MCF 10A (cell line): ENCODE results near the gene PPP2R5D. TPM values are rescaled to one million over a fixed set of nuclear protein-coding genes. Genes with fewer than 3 reads are reported as not detected.
A peak's percentile ranks its signal among the peaks of the same experiment; 100 is the strongest.

Source experiments
- BruUV-seq: library from RNA; stranded (reverse); fragments of 400-500 nt; replicated peaks from 2 replicates; lab custom pipeline; 2021; lab: Mats Ljungman, UMichigan
- CTCF ChIA-PET: fragments of 300-600 bp; sonication (Branson Sonifier 250); formaldehyde crosslinking; extraction: SDS; loops from one replicate; lab custom pipeline; 2021; ENCODE audit warnings: antibody characterized with exemption, inconsistent platforms; lab: Yijun Ruan, JAX
- POLR2A ChIA-PET: fragments of 300-600, 350-650 bp; sonication (Branson Sonifier 250); formaldehyde crosslinking; extraction: SDS; loops from one replicate; lab custom pipeline; 2020; ENCODE audit warnings: antibody characterized with exemption, inconsistent platforms; lab: Yijun Ruan, JAX
- DNase-seq: peaks from one replicate; pipeline ENCODE4 v3.0.0-alpha.2; 2018; ENCODE audit not compliant: unreplicated experiment
- H3K27ac Mint-ChIP-seq: one replicate; pipeline ENCODE4 v1.8.0; 2022; ENCODE audit warnings: mild to moderate bottlenecking, low read depth, mixed read lengths; ENCODE audit not compliant: unreplicated experiment
- H3K27me3 Mint-ChIP-seq: one replicate; pipeline ENCODE4 v1.8.0; 2022; ENCODE audit warnings: mixed read lengths; ENCODE audit not compliant: insufficient read depth, unreplicated experiment
- H3K36me3 Mint-ChIP-seq: one replicate; pipeline ENCODE4 v1.8.0; 2022; ENCODE audit warnings: mild to moderate bottlenecking, moderate library complexity, mixed read lengths; ENCODE audit not compliant: insufficient read depth, unreplicated experiment
- H3K4me1 Mint-ChIP-seq: one replicate; pipeline ENCODE4 v1.8.0; 2022; ENCODE audit warnings: mixed read lengths; ENCODE audit not compliant: insufficient read depth, unreplicated experiment
- H3K4me3 Mint-ChIP-seq: one replicate; pipeline ENCODE4 v1.8.0; 2022; ENCODE audit warnings: mild to moderate bottlenecking, moderate library complexity, mixed read lengths; ENCODE audit not compliant: unreplicated experiment
- H3K9me3 Mint-ChIP-seq: one replicate; pipeline ENCODE4 v1.8.0; 2022; ENCODE audit warnings: mixed read lengths; ENCODE audit not compliant: unreplicated experiment
- intact Hi-C: fragments of 100-400 bp; cut with micrococcal nuclease; formaldehyde crosslinking; loops from 2 replicates; pipeline ENCODE4 v1.14.1; 2022
- total RNA-seq: library from RNA; stranded (reverse); gene quantifications from 2 replicates; pipeline ENCODE4 v1.2.3, GENCODE V29; 2022
- TF ChIP-seq, protein P1 (sequence below): fragments of 200-600 bp; IDR thresholded peaks from one replicate; pipeline ENCODE4 v1.8.0; 2022; ENCODE audit warnings: antibody characterized with exemption, mild to moderate bottlenecking; ENCODE audit not compliant: unreplicated experiment

PPP2R5D gene
- total RNA-seq, 1 experiment from 2014 or later = 17.9 TPM

DNA sequence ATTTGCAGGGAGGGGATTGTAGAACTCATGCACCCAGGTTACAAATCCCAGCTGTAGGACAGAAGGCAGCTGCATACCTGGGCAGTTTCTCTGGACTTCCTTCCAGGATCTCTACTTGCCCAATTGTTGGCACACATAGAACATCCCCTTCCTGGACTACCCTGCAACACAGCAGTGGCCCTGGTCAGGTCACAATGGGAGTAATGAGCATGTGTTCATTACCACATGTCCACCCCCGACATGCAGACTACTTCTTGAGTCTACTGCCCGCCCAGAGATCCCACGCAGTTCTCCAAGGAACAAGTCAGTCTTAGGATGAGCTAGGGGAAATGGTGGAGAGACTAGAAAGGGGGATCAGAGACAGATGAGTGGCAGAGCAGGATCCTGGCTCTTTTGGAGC lies 10.4 kb upstream of the PPP2R5D start:
- no peak for DNase-seq
- ChIA-PET CTCF (interaction anchor here (0.6 to 2.9 kb wide), 3 partner anchors 10 to 291 kb away, joined by 4 to 11 read pairs (median 5); no protein-coding TSS in a partner anchor), POLR2A (interaction anchor here (1.6 to 3.1 kb wide), 2 partner anchors 10 to 11 kb away, joined by 5 to 22 read pairs; partner anchors contain the start of gene PPP2R5D)
- Mint-ChIP-seq H3K4me1 (peaks cover 14% of the 10 kb centered on the region), H3K9me3 (no peaks in the 10 kb centered on the region), H3K27ac (no peak overlapping the region), H3K27me3 (no peaks in the 10 kb centered on the region), H3K4me3 (no peak overlapping the region), H3K36me3 (peaks cover 50% of the 10 kb centered on the region)
- TF ChIP-seq, protein P1, sequence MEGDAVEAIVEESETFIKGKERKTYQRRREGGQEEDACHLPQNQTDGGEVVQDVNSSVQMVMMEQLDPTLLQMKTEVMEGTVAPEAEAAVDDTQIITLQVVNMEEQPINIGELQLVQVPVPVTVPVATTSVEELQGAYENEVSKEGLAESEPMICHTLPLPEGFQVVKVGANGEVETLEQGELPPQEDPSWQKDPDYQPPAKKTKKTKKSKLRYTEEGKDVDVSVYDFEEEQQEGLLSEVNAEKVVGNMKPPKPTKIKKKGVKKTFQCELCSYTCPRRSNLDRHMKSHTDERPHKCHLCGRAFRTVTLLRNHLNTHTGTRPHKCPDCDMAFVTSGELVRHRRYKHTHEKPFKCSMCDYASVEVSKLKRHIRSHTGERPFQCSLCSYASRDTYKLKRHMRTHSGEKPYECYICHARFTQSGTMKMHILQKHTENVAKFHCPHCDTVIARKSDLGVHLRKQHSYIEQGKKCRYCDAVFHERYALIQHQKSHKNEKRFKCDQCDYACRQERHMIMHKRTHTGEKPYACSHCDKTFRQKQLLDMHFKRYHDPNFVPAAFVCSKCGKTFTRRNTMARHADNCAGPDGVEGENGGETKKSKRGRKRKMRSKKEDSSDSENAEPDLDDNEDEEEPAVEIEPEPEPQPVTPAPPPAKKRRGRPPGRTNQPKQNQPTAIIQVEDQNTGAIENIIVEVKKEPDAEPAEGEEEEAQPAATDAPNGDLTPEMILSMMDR = no peak
- no TSS peak for BruUV-seq
- intact Hi-C loops = no loop called here

DNA sequence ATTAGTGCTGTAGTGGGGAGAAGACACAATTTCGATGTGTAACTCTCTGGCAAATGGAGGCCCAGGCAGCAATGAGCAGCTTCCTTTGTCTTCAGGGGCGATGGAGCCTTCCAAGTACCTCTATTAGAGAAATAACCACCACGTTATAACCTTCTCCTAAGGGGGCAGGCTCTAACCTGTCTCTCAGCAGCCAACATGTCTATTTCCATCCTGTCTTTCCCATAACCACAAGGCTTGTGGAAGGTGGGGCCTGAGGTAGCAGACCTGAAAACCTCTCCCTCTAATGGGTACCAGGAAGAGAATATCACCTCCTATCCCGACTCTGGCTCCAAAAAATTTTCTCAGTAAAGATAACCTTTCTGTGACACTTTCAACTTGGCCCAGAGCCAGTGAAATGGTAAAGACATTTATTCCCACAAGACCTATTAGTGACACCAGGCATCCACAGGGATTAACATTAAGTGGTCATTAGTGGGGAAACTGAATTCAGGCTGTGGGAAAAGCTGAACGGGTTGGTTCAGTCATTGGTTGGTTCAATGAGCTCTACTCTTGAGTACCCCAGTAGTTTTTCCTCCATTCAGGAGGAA lies 9.4 kb upstream of the PPP2R5D start:
- H3K9me3 Mint-ChIP-seq = no peaks in the 10 kb centered on the region
- H3K4me1 Mint-ChIP-seq = peaks cover 22% of the 10 kb centered on the region
- H3K36me3 Mint-ChIP-seq = peaks cover 58% of the 10 kb centered on the region
- DNase-seq = no peak
- intact Hi-C loops = no loop called here
- no peak overlapping the region for H3K27ac Mint-ChIP-seq
- H3K4me3 Mint-ChIP-seq = no peak overlapping the region
- BruUV-seq = no TSS peak
- H3K27me3 Mint-ChIP-seq = no peaks in the 10 kb centered on the region
- CTCF ChIA-PET = interaction anchor here (0.6 to 2.9 kb wide), 3 partner anchors 11 to 70 kb away, joined by 3 to 11 read pairs (median 3); no protein-coding TSS in a partner anchor
- POLR2A ChIA-PET = interaction anchor here (0.5 to 3.1 kb wide), 7 partner anchors 9 to 93 kb away, joined by 3 to 22 read pairs (median 3); partner anchors contain the start of genes KLHDC3, MEA1 and PPP2R5D
- TF ChIP-seq, protein P1 = no peak

- TF ChIP-seq, protein P1 = no peak
- Mint-ChIP-seq H3K4me1 (peaks cover 15% of the 10 kb centered on the region), H3K9me3 (no peaks in the 10 kb centered on the region), H3K27ac (peak overlapping the region; percentile 91), H3K27me3 (no peaks in the 10 kb centered on the region), H3K36me3 (peaks cover 49% of the 10 kb centered on the region), H3K4me3 (peak overlapping the region; percentile 87)
- CTCF ChIA-PET = interaction anchor here (0.6 to 1.5 kb wide), 6 partner anchors 14 to 165 kb away, joined by 3 to 6 read pairs (median 3); no protein-coding TSS in a partner anchor
- POLR2A ChIA-PET = interaction anchor here (0.5 to 3.5 kb wide), 23 partner anchors 8 to 321 kb away, joined by 3 to 69 read pairs (median 8); partner anchors contain the start of genes CNPY3, CUL7, GNMT and KLC4
- intact Hi-C loops = loop anchor here (2.0 kb wide), 1 partner anchor 50 kb away; the partner anchor contains the start of gene CNPY3
- peak; percentile 47 for DNase-seq
- no TSS peak for BruUV-seq
Observed at GRCh38 chr6:42978487-42978838, 5.9 kb upstream of the PPP2R5D start.

- H3K4me1 Mint-ChIP-seq = peaks cover 15% of the 10 kb centered on the region
- TF ChIP-seq, protein P1 = no peak
- H3K9me3 Mint-ChIP-seq = no peaks in the 10 kb centered on the region
- peaks cover 45% of the 10 kb centered on the region for H3K36me3 Mint-ChIP-seq
- peak within 1 kb of the TSS; percentile 91 for H3K27ac Mint-ChIP-seq
- H3K27me3 Mint-ChIP-seq = no peaks in the 10 kb centered on the region
- DNase-seq = peak; percentile 91
- POLR2A ChIA-PET = interaction anchor here (0.5 to 3.5 kb wide), 28 partner anchors 8 to 527 kb away, joined by 3 to 69 read pairs (median 7); partner anchors contain the start of genes CNPY3, CUL7, GNMT and KLC4
- no TSS peak for BruUV-seq
- CTCF ChIA-PET = interaction anchor here (0.6 to 1.5 kb wide), 10 partner anchors 9 to 165 kb away, joined by 3 to 6 read pairs (median 3); partner anchors contain the start of genes CNPY3 and CUL7
- H3K4me3 Mint-ChIP-seq = peak within 1 kb of the TSS; percentile 87
- intact Hi-C loops = loop anchor here (2.0 kb wide), 1 partner anchor 50 kb away; the partner anchor contains the start of gene CNPY3
Observed at GRCh38 chr6:42978839-42979522, 5.4 kb upstream of the PPP2R5D start, which contains the start of gene PEX6. Gene PEX6 (minus strand): TSS chr6:42979181. CDS start chr6:42979150, 31 bp downstream.
